HEK293 (cell line): Measurements from ENCODE around the gene TBL1XR1.
A peak's percentile ranks its signal among the peaks of the same experiment; 100 is the strongest.

Source experiments
- CTCF ChIA-PET: fragments of 350-600 bp; formaldehyde crosslinking; extraction: SDS; loops from one replicate; lab custom pipeline; 2021; ENCODE audit warnings: antibody characterized with exemption; lab: Yijun Ruan, JAX
- POLR2A ChIA-PET: fragments of 300-600 bp; formaldehyde crosslinking; extraction: SDS; loops from one replicate; lab custom pipeline; 2020; ENCODE audit warnings: antibody characterized with exemption, inconsistent platforms; lab: Yijun Ruan, JAX
- H3K27ac ChIP-seq: fragments of 200-500 bp; sonication (Bioruptor generic); 2 replicates; pipeline ENCODE4 v1.5.1; 2014; ENCODE audit warnings: low read depth, low read length, control low read depth, inconsistent platforms; ENCODE audit errors: extremely low read depth
- H3K36me3 ChIP-seq, 2 experiments: fragments of 200-500 bp in 1 of 2; sonication (Bioruptor generic) in 1 of 2; 1 replicate in 1 of 2; 2 replicates in 1 of 2; pipeline ENCODE4 v1.5.1; 2014 to 2017; ENCODE audit warnings: inconsistent platforms in 2 of 2, low read length in 2 of 2; ENCODE audit not compliant: control insufficient read depth in 2 of 2, insufficient read depth in 1 of 2
- H3K4me1 ChIP-seq: fragments of 200-500 bp; sonication (Bioruptor generic); 2 replicates; pipeline ENCODE4 v1.5.1; 2014; ENCODE audit warnings: mild to moderate bottlenecking, low read length, inconsistent platforms; ENCODE audit not compliant: control insufficient read depth, insufficient read depth
- H3K4me3 ChIP-seq: 2 replicates; pipeline ENCODE4 v1.5.1; 2011; ENCODE audit warnings: low read depth, mild to moderate bottlenecking, control low read depth, low read length, moderate library complexity
- H3K9me3 ChIP-seq: fragments of 200-500 bp; sonication (Bioruptor generic); 2 replicates; pipeline ENCODE4 v1.5.1; 2014; ENCODE audit warnings: low read depth, low read length, inconsistent platforms; ENCODE audit not compliant: control insufficient read depth, insufficient read depth
- CTCF ChIP-seq: fragments of 450-650 bp; formaldehyde crosslinking; IDR thresholded peaks from 2 replicates; pipeline ENCODE4 v1.5.1; 2016; ENCODE audit warnings: missing biosample characterization, missing genetic modification characterization
- GLIS1 ChIP-seq: fragments of 450-650 bp; formaldehyde crosslinking; IDR thresholded peaks from 2 replicates; pipeline ENCODE4 v1.5.1; 2016; ENCODE audit warnings: missing biosample characterization, missing genetic modification characterization
- KLF7 ChIP-seq: fragments of 450-650 bp; formaldehyde crosslinking; IDR thresholded peaks from 2 replicates; pipeline ENCODE4 v1.5.1; 2016; ENCODE audit warnings: missing biosample characterization, missing genetic modification characterization, borderline replicate concordance
- PRDM1 ChIP-seq: fragments of 450-650 bp; formaldehyde crosslinking; IDR thresholded peaks from 2 replicates; pipeline ENCODE4; 2016; ENCODE audit warnings: missing biosample characterization, missing genetic modification characterization
- TCF7L2 ChIP-seq: IDR thresholded peaks from 2 replicates; pipeline ENCODE4 v1.6.1; 2011; ENCODE audit warnings: low read depth, mild to moderate bottlenecking, inconsistent platforms, low read length, moderate library complexity, borderline replicate concordance
- ZBTB8A ChIP-seq: fragments of 450-650 bp; formaldehyde crosslinking; IDR thresholded peaks from 2 replicates; pipeline ENCODE4 v1.5.1; 2016; ENCODE audit warnings: missing biosample characterization, missing genetic modification characterization
- ZNF112 ChIP-seq: fragments of 450-650 bp; formaldehyde crosslinking; IDR thresholded peaks from 2 replicates; pipeline ENCODE4 v1.5.0; 2017; ENCODE audit warnings: missing biosample characterization, missing genetic modification characterization
- ZNF169 ChIP-seq: fragments of 450-650 bp; formaldehyde crosslinking; IDR thresholded peaks from 2 replicates; pipeline ENCODE4 v1.5.1; 2016; ENCODE audit warnings: missing biosample characterization, missing genetic modification characterization
- ZNF548 ChIP-seq: fragments of 450-650 bp; formaldehyde crosslinking; IDR thresholded peaks from 2 replicates; pipeline ENCODE4 v1.5.1; 2016; ENCODE audit warnings: missing biosample characterization, missing genetic modification characterization
- ZNF621 ChIP-seq: fragments of 450-650 bp; formaldehyde crosslinking; IDR thresholded peaks from 2 replicates; pipeline ENCODE4 v1.5.1; 2017; ENCODE audit warnings: missing biosample characterization, missing genetic modification characterization
- ZNF623 ChIP-seq: fragments of 450-650 bp; formaldehyde crosslinking; IDR thresholded peaks from 2 replicates; pipeline ENCODE4 v1.5.1; 2016; ENCODE audit warnings: missing biosample characterization, missing genetic modification characterization
- ZNF670 ChIP-seq: fragments of 450-650 bp; formaldehyde crosslinking; IDR thresholded peaks from 2 replicates; pipeline ENCODE4 v1.5.1; 2016; ENCODE audit warnings: missing biosample characterization, missing genetic modification characterization, low read depth
- ZNF843 ChIP-seq: fragments of 450-650 bp; formaldehyde crosslinking; IDR thresholded peaks from 2 replicates; pipeline ENCODE4 v1.5.1; 2016; ENCODE audit warnings: missing biosample characterization, missing genetic modification characterization
- ZSCAN23 ChIP-seq: fragments of 450-650 bp; formaldehyde crosslinking; IDR thresholded peaks from 2 replicates; pipeline ENCODE4 v1.5.1; 2016; ENCODE audit warnings: missing biosample characterization, missing genetic modification characterization
- TF ChIP-seq, protein P1 (sequence below): fragments of 450-650 bp; formaldehyde crosslinking; IDR thresholded peaks from 2 replicates; pipeline ENCODE4 v1.5.1; 2016; ENCODE audit warnings: missing biosample characterization, missing genetic modification characterization, low read depth
- TF ChIP-seq, protein P2 (sequence below): fragments of 450-650 bp; formaldehyde crosslinking; IDR thresholded peaks from 2 replicates; pipeline ENCODE4 v1.5.1; 2016; ENCODE audit warnings: missing biosample characterization, missing genetic modification characterization, borderline replicate concordance

Gene TBL1XR1

DNA sequence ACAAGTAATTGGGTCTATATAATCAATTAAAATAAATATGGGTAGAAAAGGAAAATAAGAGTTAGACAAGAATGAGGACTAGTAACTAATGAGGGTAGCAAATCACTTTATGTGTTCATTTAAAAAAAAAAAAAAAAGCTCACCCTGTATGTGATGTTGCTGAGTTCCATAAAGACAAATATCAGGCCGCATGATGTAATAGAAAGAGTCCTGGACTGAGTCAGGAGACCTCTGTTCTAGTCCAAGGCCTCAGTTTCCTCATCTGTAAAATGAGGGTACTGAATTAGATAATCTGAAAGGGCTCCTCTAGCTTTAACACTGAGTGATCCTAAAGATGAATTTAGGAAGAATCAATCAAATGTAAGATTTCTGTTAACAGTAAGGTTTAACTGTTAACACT, 117.6 kb downstream of the TBL1XR1 start:
- H3K36me3 ChIP-seq, result no peaks in the 10 kb centered on the region
- ChIA-PET POLR2A (no interaction called here), CTCF (interaction anchor here (0.8 kb wide), 1 partner anchor 11 kb away, joined by 3 read pairs; no protein-coding TSS in a partner anchor)
- no peak for TF ChIP-seq ZNF621 (tag by site-specific recombination)
- no peak for TF ChIP-seq TCF7L2
- TF ChIP-seq ZNF843 (tag by site-specific recombination), result no peak
- no peak for TF ChIP-seq GLIS1 (tag by site-specific recombination)
- TF ChIP-seq, protein P1, sequence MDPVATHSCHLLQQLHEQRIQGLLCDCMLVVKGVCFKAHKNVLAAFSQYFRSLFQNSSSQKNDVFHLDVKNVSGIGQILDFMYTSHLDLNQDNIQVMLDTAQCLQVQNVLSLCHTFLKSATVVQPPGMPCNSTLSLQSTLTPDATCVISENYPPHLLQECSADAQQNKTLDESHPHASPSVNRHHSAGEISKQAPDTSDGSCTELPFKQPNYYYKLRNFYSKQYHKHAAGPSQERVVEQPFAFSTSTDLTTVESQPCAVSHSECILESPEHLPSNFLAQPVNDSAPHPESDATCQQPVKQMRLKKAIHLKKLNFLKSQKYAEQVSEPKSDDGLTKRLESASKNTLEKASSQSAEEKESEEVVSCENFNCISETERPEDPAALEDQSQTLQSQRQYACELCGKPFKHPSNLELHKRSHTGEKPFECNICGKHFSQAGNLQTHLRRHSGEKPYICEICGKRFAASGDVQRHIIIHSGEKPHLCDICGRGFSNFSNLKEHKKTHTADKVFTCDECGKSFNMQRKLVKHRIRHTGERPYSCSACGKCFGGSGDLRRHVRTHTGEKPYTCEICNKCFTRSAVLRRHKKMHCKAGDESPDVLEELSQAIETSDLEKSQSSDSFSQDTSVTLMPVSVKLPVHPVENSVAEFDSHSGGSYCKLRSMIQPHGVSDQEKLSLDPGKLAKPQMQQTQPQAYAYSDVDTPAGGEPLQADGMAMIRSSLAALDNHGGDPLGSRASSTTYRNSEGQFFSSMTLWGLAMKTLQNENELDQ (tag by site-specific recombination), result no peak
- no peak for TF ChIP-seq CTCF (tag by site-specific recombination)
- no peak for TF ChIP-seq ZSCAN23 (tag by site-specific recombination)
- TF ChIP-seq, protein P2, sequence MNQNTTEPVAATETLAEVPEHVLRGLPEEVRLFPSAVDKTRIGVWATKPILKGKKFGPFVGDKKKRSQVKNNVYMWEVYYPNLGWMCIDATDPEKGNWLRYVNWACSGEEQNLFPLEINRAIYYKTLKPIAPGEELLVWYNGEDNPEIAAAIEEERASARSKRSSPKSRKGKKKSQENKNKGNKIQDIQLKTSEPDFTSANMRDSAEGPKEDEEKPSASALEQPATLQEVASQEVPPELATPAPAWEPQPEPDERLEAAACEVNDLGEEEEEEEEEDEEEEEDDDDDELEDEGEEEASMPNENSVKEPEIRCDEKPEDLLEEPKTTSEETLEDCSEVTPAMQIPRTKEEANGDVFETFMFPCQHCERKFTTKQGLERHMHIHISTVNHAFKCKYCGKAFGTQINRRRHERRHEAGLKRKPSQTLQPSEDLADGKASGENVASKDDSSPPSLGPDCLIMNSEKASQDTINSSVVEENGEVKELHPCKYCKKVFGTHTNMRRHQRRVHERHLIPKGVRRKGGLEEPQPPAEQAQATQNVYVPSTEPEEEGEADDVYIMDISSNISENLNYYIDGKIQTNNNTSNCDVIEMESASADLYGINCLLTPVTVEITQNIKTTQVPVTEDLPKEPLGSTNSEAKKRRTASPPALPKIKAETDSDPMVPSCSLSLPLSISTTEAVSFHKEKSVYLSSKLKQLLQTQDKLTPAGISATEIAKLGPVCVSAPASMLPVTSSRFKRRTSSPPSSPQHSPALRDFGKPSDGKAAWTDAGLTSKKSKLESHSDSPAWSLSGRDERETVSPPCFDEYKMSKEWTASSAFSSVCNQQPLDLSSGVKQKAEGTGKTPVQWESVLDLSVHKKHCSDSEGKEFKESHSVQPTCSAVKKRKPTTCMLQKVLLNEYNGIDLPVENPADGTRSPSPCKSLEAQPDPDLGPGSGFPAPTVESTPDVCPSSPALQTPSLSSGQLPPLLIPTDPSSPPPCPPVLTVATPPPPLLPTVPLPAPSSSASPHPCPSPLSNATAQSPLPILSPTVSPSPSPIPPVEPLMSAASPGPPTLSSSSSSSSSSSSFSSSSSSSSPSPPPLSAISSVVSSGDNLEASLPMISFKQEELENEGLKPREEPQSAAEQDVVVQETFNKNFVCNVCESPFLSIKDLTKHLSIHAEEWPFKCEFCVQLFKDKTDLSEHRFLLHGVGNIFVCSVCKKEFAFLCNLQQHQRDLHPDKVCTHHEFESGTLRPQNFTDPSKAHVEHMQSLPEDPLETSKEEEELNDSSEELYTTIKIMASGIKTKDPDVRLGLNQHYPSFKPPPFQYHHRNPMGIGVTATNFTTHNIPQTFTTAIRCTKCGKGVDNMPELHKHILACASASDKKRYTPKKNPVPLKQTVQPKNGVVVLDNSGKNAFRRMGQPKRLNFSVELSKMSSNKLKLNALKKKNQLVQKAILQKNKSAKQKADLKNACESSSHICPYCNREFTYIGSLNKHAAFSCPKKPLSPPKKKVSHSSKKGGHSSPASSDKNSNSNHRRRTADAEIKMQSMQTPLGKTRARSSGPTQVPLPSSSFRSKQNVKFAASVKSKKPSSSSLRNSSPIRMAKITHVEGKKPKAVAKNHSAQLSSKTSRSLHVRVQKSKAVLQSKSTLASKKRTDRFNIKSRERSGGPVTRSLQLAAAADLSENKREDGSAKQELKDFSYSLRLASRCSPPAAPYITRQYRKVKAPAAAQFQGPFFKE (tag by site-specific recombination), result no peak
- no peak for TF ChIP-seq ZNF623 (tag by site-specific recombination)
- no peak for TF ChIP-seq ZBTB8A
- TF ChIP-seq KLF7 (tag by site-specific recombination), result no peak
- TF ChIP-seq ZNF112 (tag by site-specific recombination), result no peak
- no peak for TF ChIP-seq ZNF548 (tag by site-specific recombination)
- TF ChIP-seq ZNF670, result no peak
- no peak overlapping the region for H3K27ac ChIP-seq
- no peaks in the 10 kb centered on the region for H3K4me1 ChIP-seq
- no peaks in the 10 kb centered on the region for H3K9me3 ChIP-seq
- no peak overlapping the region for H3K4me3 ChIP-seq

DNA sequence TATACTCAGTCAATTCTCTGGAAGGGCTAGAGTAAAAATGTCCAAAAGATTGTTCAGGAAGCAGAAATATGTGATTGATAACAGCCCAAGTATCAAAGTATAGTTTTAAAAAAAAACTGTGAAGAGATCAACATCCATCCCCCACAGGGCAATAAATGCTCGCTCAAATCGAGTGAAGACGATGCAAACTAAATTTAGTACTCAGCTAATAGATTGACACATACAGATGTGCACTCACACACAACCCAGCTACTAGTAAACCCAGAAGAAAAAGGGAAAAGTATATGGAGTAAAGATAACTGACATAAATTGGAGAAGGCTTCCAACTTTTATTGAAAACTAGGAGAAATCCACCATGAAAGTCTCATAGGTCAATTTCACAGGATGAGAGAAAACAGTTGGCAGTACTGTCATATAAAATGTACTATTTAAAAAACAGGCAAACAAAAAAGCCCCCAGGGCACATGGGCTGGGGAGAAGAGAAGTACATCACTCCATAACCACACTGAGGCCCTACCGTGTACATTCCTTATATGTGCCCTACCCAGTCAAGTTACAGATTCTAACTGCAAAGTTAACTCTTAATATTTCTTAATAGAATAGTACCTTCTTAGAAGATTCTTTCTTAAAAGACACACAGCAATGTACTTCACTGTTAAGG, 125.7 kb downstream of the TBL1XR1 start:
- H3K4me1 ChIP-seq, result no peaks in the 10 kb centered on the region
- H3K27ac ChIP-seq, result no peak overlapping the region
- POLR2A ChIA-PET, result no interaction called here
- H3K9me3 ChIP-seq, result no peaks in the 10 kb centered on the region
- peaks cover 0 to 3% of the 10 kb centered on the region in 2 experiments; a peak in 1 of 3 replicates for H3K36me3 ChIP-seq
- no peak overlapping the region for H3K4me3 ChIP-seq
- TF ChIP-seq ZNF623 (tag by site-specific recombination) (no peak), ZNF169 (no peak), PRDM1 (tag by site-specific recombination) (0 out of 2 replicates have a peak, but pooled peaks have one; percentile 8)
- CTCF ChIA-PET, result no interaction called here
